SK-N-SH (cell line): Measurements from ENCODE around the gene TBC1D2. TPM values are rescaled to one million over a fixed set of nuclear protein-coding genes. Genes with fewer than 3 reads are reported as not detected.

Source experiments
- CTCF ChIA-PET: fragments of 300-600, 350-600 bp; formaldehyde crosslinking; extraction: SDS; loops from one replicate; lab custom pipeline; 2021; lab: Yijun Ruan, JAX
- POLR2A ChIA-PET: fragments of 350-600 bp; sonication (Branson Sonifier 250); formaldehyde crosslinking; extraction: SDS; loops from one replicate; lab custom pipeline; 2020; ENCODE audit warnings: antibody characterized with exemption, inconsistent platforms; lab: Yijun Ruan, JAX
- DNase-seq: peaks from one replicate; pipeline ENCODE4 v3.0.0; 2012
- H2AFZ ChIP-seq: fragments of 200-600 bp; sonication (generic); 2 replicates; pipeline ENCODE4 v1.8.1; 2016; ENCODE audit warnings: antibody characterized with exemption, mild to moderate bottlenecking, low read depth
- H3F3A ChIP-seq: fragments of 200-600 bp; sonication (generic); replicated peaks from 2 replicates; pipeline ENCODE3; 2016; ENCODE audit warnings: antibody characterized with exemption, mild to moderate bottlenecking; ENCODE audit not compliant: insufficient read depth
- H3K27ac ChIP-seq, 2 experiments: fragments of 200-500 bp in 1 of 2; fragments of 200-600 bp in 1 of 2; sonication (Bioruptor generic) in 1 of 2; sonication (generic), shearing (Covaris generic) in 1 of 2; 2 replicates each; pipeline versions ENCODE4 v1.5.1 to v1.6.1; 2014 to 2016; ENCODE audit warnings: low read depth in 2 of 2, inconsistent platforms in 1 of 2, low read length in 1 of 2, mild to moderate bottlenecking in 1 of 2, mixed read lengths in 1 of 2
- H3K27me3 ChIP-seq: fragments of 200-600 bp; sonication (generic), shearing (Covaris generic); 2 replicates; pipeline ENCODE4 v1.6.1; 2016; ENCODE audit warnings: mixed run types; ENCODE audit not compliant: insufficient read depth
- H3K36me3 ChIP-seq, 2 experiments: fragments of 200-500 bp in 1 of 2; fragments of 200-600 bp in 1 of 2; sonication (Bioruptor generic) in 1 of 2; sonication (generic) in 1 of 2; replicated peaks in 1 of 2; 2 replicates each; pipeline versions ENCODE3 to v1.5.1; 2014 to 2016; ENCODE audit warnings: low read length in 1 of 2, mild to moderate bottlenecking in 1 of 2; ENCODE audit not compliant: insufficient read depth in 2 of 2, control insufficient read depth in 1 of 2
- H3K4me1 ChIP-seq, 2 experiments: fragments of 200-500 bp in 1 of 2; fragments of 200-600 bp in 1 of 2; sonication (Bioruptor generic) in 1 of 2; sonication (generic), shearing (Covaris generic) in 1 of 2; 2 replicates each; pipeline versions ENCODE4 v1.5.1 to v1.6.1; 2014 to 2016; ENCODE audit warnings: low read depth in 1 of 2, low read length in 1 of 2, mixed run types in 1 of 2; ENCODE audit not compliant: insufficient read depth in 2 of 2, control insufficient read depth in 1 of 2
- H3K4me2 ChIP-seq: fragments of 200-600 bp; sonication (generic), shearing (Covaris generic); 2 replicates; pipeline ENCODE4 v1.6.1; 2017; ENCODE audit warnings: mixed run types
- H3K4me3 ChIP-seq, 2 experiments: fragments of 200-500 bp in 1 of 2; fragments of 200-600 bp in 1 of 2; sonication (Bioruptor generic) in 1 of 2; sonication (generic), shearing (Covaris generic) in 1 of 2; 2 replicates each; pipeline versions ENCODE4 v1.5.1 to v1.8.1; 2014 to 2016; ENCODE audit warnings: low read depth in 2 of 2, inconsistent platforms in 1 of 2, low read length in 1 of 2, mild to moderate bottlenecking in 1 of 2, mixed read lengths in 1 of 2, moderate library complexity in 1 of 2
- H3K79me2 ChIP-seq: fragments of 200-600 bp; sonication (generic); 2 replicates; pipeline ENCODE4 v1.8.1; 2017; ENCODE audit warnings: mild to moderate bottlenecking; ENCODE audit not compliant: insufficient read depth
- H3K9ac ChIP-seq: fragments of 200-600 bp; sonication (generic); 2 replicates; pipeline ENCODE4 v1.6.1; 2017; ENCODE audit warnings: mixed run types
- H3K9me2 ChIP-seq: fragments of 200-600 bp; sonication (generic); 2 replicates; pipeline ENCODE4 v1.6.1; 2017; ENCODE audit warnings: mixed run types
- H3K9me3 ChIP-seq: fragments of 200-600 bp; sonication (generic); 2 replicates; pipeline ENCODE4 v1.6.1; 2017; ENCODE audit warnings: mixed run types, mild to moderate bottlenecking, moderate library complexity
- H4K20me1 ChIP-seq: fragments of 200-600 bp; sonication (generic); 2 replicates; pipeline ENCODE4 v1.6.1; 2017; ENCODE audit warnings: mild to moderate bottlenecking, mixed run types; ENCODE audit not compliant: insufficient read depth
- CHD2 ChIP-seq: fragments of 150-350 bp; IDR thresholded peaks from 2 replicates; pipeline ENCODE4 v1.6.1; 2018; ENCODE audit warnings: low read length; ENCODE audit not compliant: partially characterized antibody
- CTCF ChIP-seq: fragments of 200-600 bp; sonication (generic); IDR thresholded peaks from 2 replicates; pipeline ENCODE4 v1.6.1; 2017; ENCODE audit warnings: antibody characterized with exemption, mild to moderate bottlenecking, moderate library complexity
- ELF1 ChIP-seq: IDR thresholded peaks from 2 replicates; pipeline ENCODE4 v1.4.0; 2012
- EP300 ChIP-seq, 2 experiments: IDR thresholded peaks; 2 replicates each; pipeline versions ENCODE4 v1.4.0 to v1.6.1; 2012; ENCODE audit warnings: borderline replicate concordance in 1 of 2, low read depth in 1 of 2, low read length in 1 of 2
- EZH2phosphoT487 ChIP-seq: fragments of 200-600 bp; sonication (generic); IDR thresholded peaks from 2 replicates; pipeline ENCODE4 v1.6.1; 2017; ENCODE audit warnings: low read depth, mixed run types, mild to moderate bottlenecking, antibody characterized with exemption, moderate library complexity, borderline replicate concordance
- GABPA ChIP-seq: IDR thresholded peaks from 2 replicates; pipeline ENCODE4 v1.4.0; 2012; ENCODE audit warnings: low read depth, mild to moderate bottlenecking
- GATA2 ChIP-seq: sonication (generic); formaldehyde crosslinking; IDR thresholded peaks from 2 replicates; pipeline ENCODE4 v1.5.0; 2020; ENCODE audit warnings: mild to moderate bottlenecking, missing genetic modification reagents
- MXI1 ChIP-seq: IDR thresholded peaks from 2 replicates; pipeline ENCODE4 v1.6.1; 2012; ENCODE audit warnings: mild to moderate bottlenecking, low read depth, low read length, improper control_type of control experiment
- NRF1 ChIP-seq: IDR thresholded peaks from 2 replicates; pipeline ENCODE4 v1.6.1; 2012; ENCODE audit warnings: low read depth, mild to moderate bottlenecking, low read length
- POLR2AphosphoS5 ChIP-seq: IDR thresholded peaks from 2 replicates; pipeline ENCODE4 v1.6.1; 2012; ENCODE audit warnings: low read depth, low read length
- RAD21 ChIP-seq: IDR thresholded peaks from 2 replicates; pipeline ENCODE4 v1.6.1; 2012; ENCODE audit warnings: mild to moderate bottlenecking, low read length
- SMC3 ChIP-seq: IDR thresholded peaks from 2 replicates; pipeline ENCODE4 v1.6.1; 2012; ENCODE audit warnings: low read depth, low read length, improper control_type of control experiment
- YY1 ChIP-seq: IDR thresholded peaks from 2 replicates; pipeline ENCODE4 v1.4.0; 2012; ENCODE audit warnings: low read depth, mild to moderate bottlenecking
- ZBTB33 ChIP-seq: IDR thresholded peaks from 2 replicates; pipeline ENCODE4 v1.4.0; 2012; ENCODE audit warnings: low read depth, borderline replicate concordance
- WGBS: methylation state at CpG from one replicate; pipeline ENCODE4 v1.1.6; 2017; ENCODE audit warnings: low lambda C conversion rate; 5-methylcytosine and 5-hydroxymethylcytosine counted together
- polyA plus RNA-seq, 3 experiments: library from polyadenylated mRNA; depleted of rRNA; stranded (reverse); fragments of >200 nt; gene quantifications; 2 replicates each; pipeline ENCODE4 v1.2.3, GENCODE V29; 2012

The TBC1D2 gene
- polyA plus RNA-seq, 1 of the 3 experiments (the other 2 are of a cell fraction), result 5.6 TPM

- Histone ChIP-seq H3F3A (no peaks in the 10 kb centered on the region), H3K9me3 (no peaks in the 10 kb centered on the region), H3K4me2 (no peak overlapping the region), H3K9ac (no peak overlapping the region), H3K9me2 (no peaks in the 10 kb centered on the region), H3K79me2 (no peaks in the 10 kb centered on the region), H3K27ac (no peak overlapping the region), H3K4me1 (no peaks in the 10 kb centered on the region), H3K4me3 (no peak overlapping the region), H4K20me1 (no peaks in the 10 kb centered on the region), H3K36me3 (no peaks in the 10 kb centered on the region), H2AFZ (no peak overlapping the region), H3K27me3 (no peaks in the 10 kb centered on the region)
- 49% methylated on average over 2 of the region's 2 CpGs for WGBS
- ChIA-PET CTCF (interaction anchor here (0.7 to 3.8 kb wide), 35 partner anchors 9 to 795 kb away, joined by 3 to 49 read pairs (median 5); partner anchors contain the start of genes CORO2A, NANS, TBC1D2 and TRMO), POLR2A (no interaction called here)
- DNase-seq, result no peak
- TF ChIP-seq NRF1 (no peak), POLR2AphosphoS5 (no peak), GATA2 (CRISPR knock-in tag) (no peak), EZH2phosphoT487 (no peak), EP300 (IDR thresholded peaks at IDR 0.05; ENCODE audit: borderline replicate concordance in 1 of 2, low read depth in 1 of 2, low read length in 1 of 2) (no peak), GABPA (no peak), YY1 (no peak), ZBTB33 (no peak)
These were observed 9.1 kb upstream of the TBC1D2 start for GRCh38 chr9:98264516-98264915.

- H3K4me1 ChIP-seq, result no peaks in the 10 kb centered on the region
- ChIA-PET POLR2A (no interaction called here), CTCF (interaction anchor here (0.6 to 3.8 kb wide), 51 partner anchors 8 to 794 kb away, joined by 3 to 49 read pairs (median 4); partner anchors contain the start of genes ANP32B, CORO2A, NANS and TBC1D2)
- no peaks in the 10 kb centered on the region for H3K79me2 ChIP-seq
- peak overlapping the region in 1 of 2 experiments; percentile 20; a peak in 1 of 4 replicates for H3K4me3 ChIP-seq
- no peaks in the 10 kb centered on the region for H3F3A ChIP-seq
- no peaks in the 10 kb centered on the region for H3K9me3 ChIP-seq
- H3K27me3 ChIP-seq, result no peaks in the 10 kb centered on the region
- no peak overlapping the region for H2AFZ ChIP-seq
- 32% methylated on average over 8 of the region's 8 CpGs for WGBS
- H3K27ac ChIP-seq, result no peak overlapping the region
- no peaks in the 10 kb centered on the region for H3K36me3 ChIP-seq
- TF ChIP-seq YY1, result no peak
- TF ChIP-seq SMC3, result peak; percentile 94
- TF ChIP-seq GATA2 (CRISPR knock-in tag), result no peak
- TF ChIP-seq GABPA, result no peak
- TF ChIP-seq RAD21, result peak; percentile 99
- TF ChIP-seq CHD2, result no peak
- no peak for TF ChIP-seq ELF1
- TF ChIP-seq MXI1, result no peak
- peak; percentile 98 for TF ChIP-seq CTCF
- H3K9ac ChIP-seq, result no peak overlapping the region
- no peaks in the 10 kb centered on the region for H3K9me2 ChIP-seq
- DNase-seq, result peak; percentile 79
- no peak overlapping the region for H3K4me2 ChIP-seq
- H4K20me1 ChIP-seq, result no peaks in the 10 kb centered on the region
These were observed 8.3 kb upstream of the TBC1D2 start for GRCh38 chr9:98263482-98264357.
